ENCODE measurements around the gene TGFB2.

DNA sequence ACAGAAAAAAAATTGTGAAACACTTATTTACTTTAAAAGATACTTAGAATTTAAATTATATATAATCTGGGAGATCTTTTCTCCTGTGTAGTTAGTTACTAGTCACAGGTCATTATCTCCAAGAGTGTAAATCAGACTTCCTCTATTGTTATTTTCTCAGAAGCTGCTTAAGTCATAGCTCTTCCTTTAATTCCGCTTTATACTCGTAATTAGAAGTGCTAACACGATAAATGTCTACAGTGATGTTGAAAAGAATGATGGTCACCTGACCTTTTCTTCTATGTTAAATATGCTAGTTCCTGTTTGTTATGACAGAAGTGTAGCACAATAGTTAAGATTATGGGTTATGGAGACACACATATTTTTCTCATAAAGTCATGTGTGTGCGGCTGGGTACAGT, 123.6 kb downstream of the TGFB2 start:
- TF ChIP-seq, protein P1, sequence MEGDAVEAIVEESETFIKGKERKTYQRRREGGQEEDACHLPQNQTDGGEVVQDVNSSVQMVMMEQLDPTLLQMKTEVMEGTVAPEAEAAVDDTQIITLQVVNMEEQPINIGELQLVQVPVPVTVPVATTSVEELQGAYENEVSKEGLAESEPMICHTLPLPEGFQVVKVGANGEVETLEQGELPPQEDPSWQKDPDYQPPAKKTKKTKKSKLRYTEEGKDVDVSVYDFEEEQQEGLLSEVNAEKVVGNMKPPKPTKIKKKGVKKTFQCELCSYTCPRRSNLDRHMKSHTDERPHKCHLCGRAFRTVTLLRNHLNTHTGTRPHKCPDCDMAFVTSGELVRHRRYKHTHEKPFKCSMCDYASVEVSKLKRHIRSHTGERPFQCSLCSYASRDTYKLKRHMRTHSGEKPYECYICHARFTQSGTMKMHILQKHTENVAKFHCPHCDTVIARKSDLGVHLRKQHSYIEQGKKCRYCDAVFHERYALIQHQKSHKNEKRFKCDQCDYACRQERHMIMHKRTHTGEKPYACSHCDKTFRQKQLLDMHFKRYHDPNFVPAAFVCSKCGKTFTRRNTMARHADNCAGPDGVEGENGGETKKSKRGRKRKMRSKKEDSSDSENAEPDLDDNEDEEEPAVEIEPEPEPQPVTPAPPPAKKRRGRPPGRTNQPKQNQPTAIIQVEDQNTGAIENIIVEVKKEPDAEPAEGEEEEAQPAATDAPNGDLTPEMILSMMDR (conservative IDR thresholded peaks at IDR 0.05 in 1 of 2, IDR thresholded peaks at IDR 0.05 in 1 of 2; ENCODE audit: extremely low read depth in 1 of 2, insufficient read depth in 1 of 2, low read depth in 1 of 2, low read length in 2 of 2): no peak
- no peak for TF ChIP-seq EZH2 (IDR thresholded peaks at IDR 0.05; ENCODE audit: borderline replicate concordance, low read length)

Data from mammary epithelial cell (primary cell).